HL-60 (cell line): ENCODE data around the gene ETV6.

Source experiments
- DNase-seq, 2 experiments: peaks; one replicate each; pipeline ENCODE4 v3.0.0-alpha.2; 2010 to 2020; ENCODE audit warnings: low read depth in 1 of 2, low spot score in 1 of 2
- H3K27ac ChIP-seq: fragments of 250-450 bp; sonication (Bioruptor Pico); replicated peaks from 2 replicates; pipeline ENCODE4 v1.5.1; 2020; ENCODE audit warnings: mild to moderate bottlenecking, moderate library complexity
- H3K27me3 ChIP-seq: fragments of 250-450 bp; sonication (Bioruptor Pico); 2 replicates; pipeline ENCODE4 v1.5.1; 2021; ENCODE audit warnings: mild to moderate bottlenecking, moderate library complexity; ENCODE audit not compliant: insufficient read depth, poor library complexity, severe bottlenecking
- H3K4me3 ChIP-seq: replicated peaks from 2 replicates; pipeline ENCODE4 v1.5.1; 2011; ENCODE audit warnings: mild to moderate bottlenecking, control low read depth, low read length; ENCODE audit not compliant: insufficient read depth
- CTCF ChIP-seq: IDR thresholded peaks from one replicate; pipeline ENCODE4 v1.5.1; 2011; ENCODE audit warnings: low read length, control low read depth, inconsistent platforms; ENCODE audit not compliant: insufficient read depth
- GABPA ChIP-seq: IDR thresholded peaks from 2 replicates; pipeline ENCODE4 v1.6.1; 2012; ENCODE audit warnings: low read depth
- POLR2AphosphoS5 ChIP-seq: IDR thresholded peaks from 2 replicates; pipeline ENCODE4 v1.6.1; 2012; ENCODE audit warnings: low read depth
- SPI1 ChIP-seq: IDR thresholded peaks from 2 replicates; pipeline ENCODE4 v1.6.1; 2012; ENCODE audit warnings: low read depth, mild to moderate bottlenecking, borderline replicate concordance
- TF ChIP-seq, protein P1 (sequence below): IDR thresholded peaks from 2 replicates; pipeline ENCODE4 v1.6.1; 2012; ENCODE audit warnings: low read depth; ENCODE audit not compliant: insufficient replicate concordance

The ETV6 gene

GRCh38 chr12:11834931-11835330 lies 185.5 kb downstream of the ETV6 start:
- no peaks in the 10 kb centered on the region for H3K27me3 ChIP-seq
- no peak for TF ChIP-seq SPI1
- no peak for TF ChIP-seq GABPA
- TF ChIP-seq CTCF, result no peak
- no peak for TF ChIP-seq POLR2AphosphoS5
- TF ChIP-seq, protein P1, sequence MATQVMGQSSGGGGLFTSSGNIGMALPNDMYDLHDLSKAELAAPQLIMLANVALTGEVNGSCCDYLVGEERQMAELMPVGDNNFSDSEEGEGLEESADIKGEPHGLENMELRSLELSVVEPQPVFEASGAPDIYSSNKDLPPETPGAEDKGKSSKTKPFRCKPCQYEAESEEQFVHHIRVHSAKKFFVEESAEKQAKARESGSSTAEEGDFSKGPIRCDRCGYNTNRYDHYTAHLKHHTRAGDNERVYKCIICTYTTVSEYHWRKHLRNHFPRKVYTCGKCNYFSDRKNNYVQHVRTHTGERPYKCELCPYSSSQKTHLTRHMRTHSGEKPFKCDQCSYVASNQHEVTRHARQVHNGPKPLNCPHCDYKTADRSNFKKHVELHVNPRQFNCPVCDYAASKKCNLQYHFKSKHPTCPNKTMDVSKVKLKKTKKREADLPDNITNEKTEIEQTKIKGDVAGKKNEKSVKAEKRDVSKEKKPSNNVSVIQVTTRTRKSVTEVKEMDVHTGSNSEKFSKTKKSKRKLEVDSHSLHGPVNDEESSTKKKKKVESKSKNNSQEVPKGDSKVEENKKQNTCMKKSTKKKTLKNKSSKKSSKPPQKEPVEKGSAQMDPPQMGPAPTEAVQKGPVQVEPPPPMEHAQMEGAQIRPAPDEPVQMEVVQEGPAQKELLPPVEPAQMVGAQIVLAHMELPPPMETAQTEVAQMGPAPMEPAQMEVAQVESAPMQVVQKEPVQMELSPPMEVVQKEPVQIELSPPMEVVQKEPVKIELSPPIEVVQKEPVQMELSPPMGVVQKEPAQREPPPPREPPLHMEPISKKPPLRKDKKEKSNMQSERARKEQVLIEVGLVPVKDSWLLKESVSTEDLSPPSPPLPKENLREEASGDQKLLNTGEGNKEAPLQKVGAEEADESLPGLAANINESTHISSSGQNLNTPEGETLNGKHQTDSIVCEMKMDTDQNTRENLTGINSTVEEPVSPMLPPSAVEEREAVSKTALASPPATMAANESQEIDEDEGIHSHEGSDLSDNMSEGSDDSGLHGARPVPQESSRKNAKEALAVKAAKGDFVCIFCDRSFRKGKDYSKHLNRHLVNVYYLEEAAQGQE, result no peak
- no peak overlapping the region for H3K4me3 ChIP-seq
- H3K27ac ChIP-seq, result peak overlapping the region; percentile 74
- DNase-seq, result no peak

DNA sequence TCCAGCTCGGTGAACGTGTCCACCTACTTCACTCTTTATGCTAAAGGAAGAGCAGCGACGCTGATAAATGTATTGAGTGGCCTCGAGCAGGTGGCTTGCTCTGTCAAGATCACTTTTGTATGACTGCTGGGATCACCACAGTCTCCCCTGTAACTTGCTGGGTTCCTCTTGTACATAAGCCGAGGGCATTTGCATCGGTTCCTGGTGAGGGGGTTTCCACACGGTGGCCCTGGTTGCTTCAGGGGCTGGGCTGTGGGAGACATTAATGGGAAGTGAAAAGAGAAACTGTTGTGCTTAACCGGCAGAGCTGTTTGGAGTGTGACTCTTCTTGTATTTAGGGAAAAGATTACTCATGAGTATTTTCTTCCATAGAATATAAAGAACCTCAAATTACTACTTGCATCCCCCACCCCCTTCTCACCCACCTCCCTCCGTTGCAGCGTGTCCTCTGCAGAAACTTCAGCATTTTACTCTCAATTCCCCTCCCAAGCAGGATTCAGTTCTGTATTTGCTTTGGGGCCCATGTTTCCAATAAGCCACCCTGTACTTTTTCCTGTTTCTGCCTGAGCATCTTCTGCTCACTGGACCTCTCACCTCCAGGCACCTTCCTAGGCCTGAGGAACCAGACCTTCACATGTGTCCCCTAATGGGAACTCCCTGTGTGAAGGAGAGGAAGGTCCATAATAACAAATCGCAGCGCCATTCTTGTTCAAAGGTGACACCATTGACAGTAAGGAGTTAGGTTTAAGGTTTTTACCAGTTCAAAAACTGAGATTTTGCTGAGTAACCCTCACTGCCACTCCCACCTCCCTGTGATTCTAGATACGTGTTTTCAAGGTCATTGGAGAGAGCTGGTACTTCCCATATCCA lies 187.0 kb downstream of the ETV6 start:
- Histone ChIP-seq H3K27ac (peak overlapping the region; percentile 74), H3K4me3 (no peak overlapping the region), H3K27me3 (no peaks in the 10 kb centered on the region)
- TF ChIP-seq, protein P1, result no peak
- TF ChIP-seq SPI1, result peak; percentile 76
- TF ChIP-seq GABPA, result no peak
- peak; percentile 63 to 89 for DNase-seq

- H3K27ac ChIP-seq, result peak overlapping the region; percentile 74
- DNase-seq, result no peak
- TF ChIP-seq SPI1 (no peak), CTCF (no peak), GABPA (no peak)
- TF ChIP-seq, protein P1, result no peak
- no peak overlapping the region for H3K4me3 ChIP-seq
- no peaks in the 10 kb centered on the region for H3K27me3 ChIP-seq
These were observed 187.9 kb downstream of the ETV6 start for GRCh38 chr12:11837216-11837934.
